SKM-1 (cell line): Measurements from ENCODE around the gene CABP5.
"Not testable (repeated sequence)": the region's sequence is repeated elsewhere in the genome, so short reads cannot be mapped to it uniquely, and the experiment has no call there.

ENCODE experiments used
- DNase-seq: peaks from one replicate; lab custom pipeline; 2025; ENCODE audit not compliant: unreplicated experiment; lab: John Stamatoyannopoulos, UW

Gene CABP5

DNA sequence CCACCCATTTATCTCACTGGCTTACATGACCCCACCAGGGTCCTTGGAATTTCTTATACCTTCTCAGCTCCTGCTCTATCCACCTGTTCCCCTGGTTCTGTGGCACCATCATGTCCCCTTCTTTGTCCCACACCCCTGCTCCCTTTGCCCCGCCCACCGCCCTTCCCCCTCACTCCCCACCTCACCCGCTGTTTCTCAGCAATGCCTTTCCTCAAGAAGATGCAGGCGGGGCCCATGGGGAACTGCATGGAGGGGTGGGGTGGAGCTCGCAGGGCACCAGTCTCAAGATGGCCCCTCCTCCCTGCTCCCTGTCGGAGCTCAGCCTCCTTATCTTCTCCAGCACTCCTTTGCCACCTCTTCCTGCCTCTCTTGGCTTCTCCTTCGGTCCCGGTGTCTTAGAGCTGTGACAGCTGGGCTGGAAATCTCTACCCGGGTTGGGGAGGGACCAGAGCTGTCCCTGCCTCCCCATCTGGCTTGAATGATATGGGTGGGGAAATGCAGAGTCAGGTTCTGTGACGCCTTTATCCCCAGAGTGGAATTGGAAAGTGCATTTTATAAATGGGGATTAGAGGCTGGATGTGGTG, at the start of gene CABP5:
CABP5 (minus strand) TSS at position 405 of the 584 bp plus-strand sequence; CDS start at position 248, 157 bp downstream.
- no peak for DNase-seq

DNA sequence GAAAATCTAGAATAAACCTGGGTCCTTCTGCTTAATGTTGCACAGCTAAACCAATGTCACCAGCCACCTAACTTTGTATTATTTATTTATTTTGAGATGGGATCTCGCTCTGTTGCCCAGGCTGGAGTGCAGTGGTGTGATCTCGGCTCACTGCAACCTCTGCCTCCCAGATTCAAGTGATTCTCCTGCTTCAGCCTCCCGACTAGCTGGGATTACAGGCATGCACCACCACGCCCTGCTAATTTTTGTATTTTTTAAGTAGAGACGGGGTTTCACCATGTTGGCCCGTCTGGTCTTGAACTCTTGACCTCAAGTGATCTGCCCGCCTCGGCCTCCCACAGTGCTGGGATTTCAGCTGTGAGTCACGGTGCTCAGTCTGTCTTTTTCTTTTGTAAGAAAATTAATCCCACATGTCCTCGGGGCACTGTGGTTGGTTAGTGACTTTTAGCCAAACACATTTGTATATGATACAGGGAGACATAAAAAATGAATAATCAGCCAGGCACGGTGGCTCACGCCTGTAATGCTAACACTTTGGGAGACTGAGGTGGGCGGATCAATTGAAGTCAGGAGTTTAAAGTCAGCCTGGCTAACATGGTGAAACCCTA, 47.3 kb upstream of the CABP5 start:
- DNase-seq: not testable (repeated sequence)

DNA sequence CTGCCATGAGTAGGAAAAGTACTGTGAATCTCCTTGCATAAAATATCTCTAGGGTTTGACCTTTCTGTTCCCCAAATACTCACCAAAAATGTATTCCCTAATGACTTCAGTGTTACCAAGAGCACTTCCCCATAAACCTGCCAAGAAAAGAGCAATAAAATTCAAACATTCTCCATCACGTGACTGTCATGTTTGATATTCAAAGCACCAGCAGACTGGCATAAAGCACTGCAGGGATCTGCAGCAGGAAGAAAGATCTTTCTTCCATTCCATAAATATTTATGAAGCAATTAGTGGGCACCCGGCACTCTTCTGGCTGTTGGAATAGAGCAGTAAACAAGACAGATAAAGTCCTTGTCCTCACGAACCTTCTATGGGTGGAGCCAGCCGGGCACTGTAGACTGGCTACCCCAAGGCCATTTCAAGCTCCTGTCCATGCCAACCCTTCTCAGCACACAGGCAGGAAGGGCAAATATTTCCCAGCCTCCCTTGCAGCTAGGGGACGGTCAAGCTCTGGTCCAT, 46.5 kb upstream of the CABP5 start:
- DNase-seq: no peak

DNA sequence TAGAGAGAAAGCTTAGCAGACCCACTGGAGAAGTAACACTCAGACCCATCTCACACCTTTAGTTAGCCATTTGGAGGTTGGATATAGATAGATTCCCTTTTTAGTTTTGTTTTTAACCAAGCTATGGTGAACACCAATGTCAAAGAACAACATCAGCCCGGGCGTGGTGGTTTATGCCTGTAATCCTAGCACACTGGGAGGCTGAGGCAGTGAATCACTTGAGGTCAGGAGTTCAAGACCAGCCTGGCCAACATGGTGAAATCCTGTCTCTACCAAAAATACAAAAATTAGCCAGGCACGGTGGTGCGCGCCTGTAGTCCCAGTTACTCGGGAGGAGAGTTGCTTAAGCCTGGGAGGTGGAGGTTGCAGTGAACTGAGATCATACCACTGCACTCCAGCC, 45.1 kb upstream of the CABP5 start:
- DNase-seq: not testable (repeated sequence)

DNA sequence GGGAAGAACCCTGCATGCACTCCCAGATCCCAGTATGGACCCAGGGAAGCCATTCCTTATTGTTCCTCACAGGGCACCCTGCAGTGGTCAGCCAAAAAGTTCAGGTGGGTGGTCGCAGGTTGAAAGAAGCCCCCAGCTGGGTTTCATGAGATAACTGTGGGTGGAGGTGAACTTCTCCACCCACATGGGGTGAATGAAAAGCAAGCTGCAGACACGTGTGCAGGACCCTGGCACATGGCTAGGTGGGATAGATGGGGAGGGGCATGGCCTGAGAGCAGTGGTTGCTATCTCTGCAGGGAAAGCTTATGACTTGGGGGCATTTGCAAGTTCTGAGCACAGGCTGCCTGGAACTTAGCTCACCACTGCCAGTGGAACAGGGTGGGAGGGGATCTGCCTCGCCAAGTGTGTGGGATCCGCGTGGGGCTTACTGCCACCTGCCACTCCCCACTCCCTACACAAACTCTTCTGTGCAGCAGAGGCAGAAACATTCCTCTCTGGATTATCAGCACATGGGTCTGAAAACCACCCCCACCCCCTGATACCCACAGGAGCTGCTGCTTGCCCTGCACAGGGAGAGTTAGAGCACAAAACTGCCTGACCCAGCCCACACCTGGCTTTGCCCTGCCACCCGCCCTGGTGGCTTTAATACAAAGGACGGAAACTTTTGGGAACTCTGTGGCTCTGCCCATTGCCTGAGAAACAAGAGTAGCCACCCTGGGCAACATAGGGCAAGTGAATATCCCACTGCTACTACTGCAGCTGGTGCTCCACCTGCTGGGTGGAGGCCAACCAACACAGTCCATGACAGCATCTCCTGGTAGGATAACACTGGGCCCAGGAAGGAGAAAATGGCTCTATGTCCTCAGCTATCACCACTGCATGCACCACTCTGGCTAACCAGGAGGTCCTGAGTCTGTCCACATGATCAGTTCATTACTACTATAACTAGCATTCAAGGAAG, 42.3 kb upstream of the CABP5 start:
- DNase-seq: no peak

DNA sequence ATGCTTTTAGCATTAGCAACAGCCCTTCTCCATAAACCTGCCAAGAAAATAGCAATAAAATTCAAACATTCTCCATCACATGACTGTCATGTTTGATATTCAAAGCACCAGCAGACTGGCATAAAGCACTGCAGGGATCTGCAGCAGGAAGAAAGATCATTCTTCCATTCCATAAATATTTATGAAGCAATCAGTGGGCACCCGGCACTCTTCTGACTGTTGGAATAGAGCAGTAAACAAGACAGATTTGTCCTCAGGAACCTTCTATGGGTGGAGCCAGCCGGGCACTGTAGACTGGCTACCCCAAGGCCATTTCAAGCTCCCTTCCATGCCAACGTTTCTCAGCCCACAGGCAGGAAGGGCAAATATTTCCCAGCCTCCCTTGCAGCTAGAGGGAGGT, 41.2 kb upstream of the CABP5 start:
- no peak for DNase-seq

DNA sequence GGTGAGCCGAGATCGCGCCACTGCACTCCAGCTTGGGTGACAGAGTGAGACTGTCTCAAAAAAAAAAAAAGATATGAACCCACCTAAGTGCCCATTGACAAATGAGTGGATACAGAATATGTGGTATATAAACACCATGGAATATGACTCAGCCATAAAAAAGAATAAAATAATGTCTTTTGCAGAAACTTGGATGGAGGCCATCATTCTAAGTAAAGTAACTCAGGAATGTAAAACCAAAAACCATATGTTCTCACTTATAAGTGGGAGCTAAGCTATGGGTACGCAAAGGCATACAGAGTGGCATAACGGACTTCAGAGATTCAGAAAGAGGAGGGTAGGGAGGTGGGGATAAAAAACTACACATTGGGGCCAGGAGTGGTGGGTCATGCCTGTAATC, 37.2 kb upstream of the CABP5 start:
- DNase-seq: no peak

DNA sequence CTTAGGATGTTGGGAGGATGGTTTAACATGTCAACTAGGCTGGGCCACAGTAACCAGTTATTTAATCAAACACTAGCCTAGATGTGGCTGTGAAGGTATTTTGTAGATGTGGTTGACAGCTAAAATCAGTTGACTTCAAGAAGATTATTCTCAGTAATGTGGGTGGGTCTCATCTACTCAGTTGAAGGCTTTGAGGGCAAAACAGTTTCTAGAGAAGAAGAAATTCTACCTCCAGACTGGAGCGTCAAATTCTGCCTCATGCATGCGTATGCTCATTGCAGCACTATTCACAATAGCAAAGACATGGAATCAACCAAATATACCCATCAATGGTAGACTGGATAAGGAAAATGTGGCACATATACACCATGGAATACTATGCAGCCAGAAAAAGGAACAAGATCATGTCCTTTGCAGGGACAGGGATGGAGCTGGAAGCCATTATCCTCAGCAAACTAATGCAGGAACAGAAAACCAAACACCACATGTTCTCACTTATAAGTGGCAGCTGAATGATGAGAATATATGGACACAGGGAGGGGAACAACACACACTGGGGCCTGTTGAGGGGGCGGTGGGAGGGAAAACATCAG, 26.4 kb upstream of the CABP5 start:
- DNase-seq: not testable (repeated sequence)

DNA sequence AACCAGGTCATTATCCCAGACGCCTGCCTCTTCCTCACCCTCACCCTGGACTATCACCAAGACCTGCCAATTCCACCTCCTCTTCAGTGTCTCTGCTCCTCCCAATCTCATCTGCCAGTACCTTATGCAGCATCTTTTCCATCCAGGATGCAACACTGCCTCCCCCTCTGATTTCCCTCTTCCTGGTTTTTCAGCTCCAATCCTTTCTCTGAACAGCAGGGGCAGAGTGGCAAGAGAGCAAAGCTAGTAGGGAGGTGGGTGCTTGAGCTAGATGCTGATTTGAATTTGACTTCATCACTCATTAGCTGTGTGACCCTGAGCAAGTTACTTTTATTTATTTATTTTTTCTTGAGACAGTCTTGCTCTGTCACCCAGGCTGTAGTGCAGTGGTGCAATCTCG, 25.6 kb upstream of the CABP5 start:
- no peak for DNase-seq

DNA sequence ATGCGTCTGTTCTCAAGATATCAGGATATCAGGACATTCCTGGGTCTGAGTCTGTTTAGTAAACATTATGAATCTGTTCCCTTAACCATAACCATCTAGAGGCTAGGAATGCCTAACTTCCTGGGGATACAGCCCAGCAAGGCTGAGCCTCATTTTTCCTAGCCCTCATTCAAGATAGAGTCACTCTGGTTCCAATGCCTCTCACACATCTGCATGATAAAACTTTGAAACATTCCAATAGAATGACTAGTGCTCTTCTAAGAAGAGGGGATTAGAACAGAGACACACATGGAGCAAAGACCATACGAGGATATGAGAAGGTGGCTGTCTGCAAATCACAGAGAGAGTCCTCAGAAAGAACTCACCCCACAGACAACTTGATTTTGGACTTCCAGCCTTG, 20.6 kb upstream of the CABP5 start:
- no peak for DNase-seq

DNA sequence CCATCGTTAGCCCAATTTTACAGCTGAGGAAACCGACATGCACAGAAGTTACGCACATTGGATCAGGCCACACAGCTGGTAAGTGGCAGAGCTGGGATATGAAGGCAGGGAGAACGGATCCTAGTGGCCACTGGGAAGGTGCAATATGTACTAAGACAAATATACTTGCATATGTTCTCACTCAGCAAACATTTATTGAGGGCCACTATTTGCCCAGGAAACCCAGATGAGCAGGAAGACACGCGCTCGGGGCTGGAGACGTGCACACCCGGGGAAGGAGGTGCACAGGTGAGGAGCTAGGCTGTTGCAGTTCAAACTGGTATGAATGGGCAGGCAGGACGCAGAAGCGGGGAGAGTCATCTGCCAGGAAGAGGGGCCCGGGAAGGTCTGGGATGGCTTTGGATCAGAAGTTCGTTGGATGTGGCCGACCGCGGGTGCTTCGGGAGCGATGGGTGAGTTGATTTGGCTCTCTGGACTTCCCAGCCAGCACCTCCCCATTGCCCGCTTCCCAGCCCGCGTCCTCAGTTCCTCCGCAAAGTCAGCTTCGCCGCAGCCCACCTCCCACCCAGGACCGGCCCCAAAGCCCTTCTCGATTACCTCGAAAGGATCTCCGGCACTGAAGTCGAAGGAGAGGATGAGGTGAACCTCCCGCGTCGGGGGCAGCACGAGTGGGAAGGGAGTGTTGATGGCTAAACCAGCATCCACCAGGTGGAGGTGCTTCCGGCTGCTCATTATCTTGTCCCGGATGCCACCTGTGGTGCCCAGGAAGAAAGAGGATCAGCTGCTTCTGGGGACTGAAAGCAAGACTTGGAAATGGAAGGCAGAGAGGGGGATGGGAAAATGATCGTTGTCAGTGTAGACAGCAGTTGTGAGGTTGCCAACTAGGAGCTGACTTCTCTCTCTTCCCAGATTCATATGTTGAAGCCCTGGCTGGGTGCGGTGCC, 17.8 kb upstream of the CABP5 start:
- DNase-seq: no peak

DNA sequence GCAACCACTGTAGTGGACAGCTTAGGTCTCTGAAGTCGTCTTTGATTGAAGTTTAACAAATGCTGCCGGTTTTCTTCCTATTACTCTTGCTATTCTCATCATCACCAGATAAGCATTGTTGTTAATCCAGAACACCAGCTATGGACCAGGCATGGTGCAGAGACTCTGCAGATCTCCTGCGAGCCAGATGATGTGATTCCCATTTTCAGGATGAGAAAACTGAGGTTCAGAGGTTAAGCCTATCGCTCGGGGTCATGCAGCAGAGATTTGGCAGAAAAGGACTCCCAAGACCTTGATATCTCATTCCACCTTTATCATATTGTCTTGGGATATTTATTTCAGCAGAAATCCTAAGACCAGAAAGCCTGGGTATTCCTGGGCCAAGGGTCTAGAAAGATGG, 16.5 kb upstream of the CABP5 start:
- DNase-seq: no peak

DNA sequence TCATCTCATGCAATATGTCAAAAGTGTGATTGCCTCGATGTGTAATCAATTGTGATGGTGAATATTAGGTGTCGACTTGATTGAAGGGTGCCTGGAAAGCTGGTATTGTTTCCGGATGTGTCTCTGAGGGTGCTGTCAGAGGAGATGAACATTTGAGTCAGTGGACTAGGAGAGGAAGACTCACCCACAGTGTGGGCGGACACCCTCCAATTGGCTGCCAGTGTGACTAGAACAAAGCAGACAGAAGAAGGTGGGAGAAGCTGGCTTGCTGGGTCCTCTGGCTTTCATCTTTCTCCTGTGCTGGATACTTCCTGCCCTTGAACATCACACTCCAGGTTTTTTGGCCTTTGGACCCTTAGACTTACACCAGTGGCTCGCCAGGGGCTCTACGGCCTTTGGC, 15.5 kb upstream of the CABP5 start:
- no peak for DNase-seq

DNA sequence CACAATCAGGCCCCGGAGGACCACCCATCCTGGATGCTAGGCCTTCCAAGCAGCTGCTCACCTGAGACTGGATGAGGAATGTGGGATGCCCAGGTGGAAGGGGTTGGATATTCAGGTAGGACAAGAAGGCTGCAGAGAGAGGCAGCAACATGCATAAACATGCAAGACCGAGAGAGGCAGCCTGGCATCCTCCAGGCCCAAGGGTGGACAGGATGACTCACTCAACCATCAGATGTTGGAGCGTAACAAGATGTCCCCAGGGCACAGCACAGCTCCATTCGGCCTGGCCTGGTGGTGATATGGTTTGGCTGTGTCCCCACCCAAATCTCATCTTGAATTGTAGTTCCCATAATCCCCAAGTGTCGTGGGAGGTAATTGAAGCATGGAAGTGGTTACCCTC, 10.0 kb upstream of the CABP5 start:
- no peak for DNase-seq

DNA sequence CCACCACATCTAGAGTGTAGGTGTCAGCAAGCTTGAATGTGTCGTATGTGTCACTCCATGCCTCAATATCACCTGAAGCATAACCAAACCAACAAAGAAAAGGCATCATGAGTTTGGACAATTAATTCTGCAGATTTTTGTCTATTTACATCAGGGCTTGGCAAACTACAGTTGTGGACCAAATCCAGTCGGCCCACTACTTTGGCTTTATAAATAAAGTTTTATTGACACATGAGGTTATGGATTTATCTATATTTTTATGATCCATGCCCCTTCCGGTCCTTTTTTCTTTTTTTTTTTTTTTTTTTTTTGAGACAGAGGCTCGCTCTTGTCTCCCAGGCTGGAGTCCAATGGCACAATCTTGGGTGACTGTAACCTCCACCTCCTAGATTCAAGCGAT, 9.2 kb upstream of the CABP5 start:
- DNase-seq: no peak

DNA sequence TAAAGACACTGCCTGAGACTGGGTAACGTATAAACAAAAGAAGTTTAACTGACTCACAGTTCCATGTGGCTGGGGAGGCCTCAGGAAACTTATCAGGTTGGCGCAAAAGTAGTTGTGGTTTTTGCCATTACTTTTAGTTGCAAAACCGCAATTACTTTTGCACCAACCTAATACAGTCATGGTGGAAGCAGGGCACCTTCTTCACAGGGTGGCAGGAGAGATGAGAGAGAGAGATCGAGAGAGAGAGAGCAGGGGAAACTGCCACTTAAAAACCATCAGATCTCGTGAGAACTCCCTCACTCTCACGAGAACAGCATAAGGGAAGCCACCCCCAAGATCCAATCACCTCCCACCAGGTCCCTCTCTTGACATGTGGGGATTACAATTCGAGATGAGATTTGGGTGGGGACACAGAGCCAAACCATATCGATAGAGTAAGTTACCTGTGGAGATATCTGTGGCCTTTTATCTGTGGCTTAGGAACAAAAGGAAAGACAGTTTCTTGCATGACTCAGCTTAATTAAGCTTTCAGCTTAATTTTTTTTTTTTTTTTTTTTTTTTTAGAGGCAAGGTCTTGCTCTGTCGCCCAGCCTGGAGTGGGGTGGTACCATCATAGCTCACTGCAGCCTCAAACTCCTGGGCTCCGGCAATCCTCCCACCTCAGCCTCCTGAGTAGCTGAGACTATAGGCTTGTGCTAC, 7.6 kb upstream of the CABP5 start:
- no peak for DNase-seq

DNA sequence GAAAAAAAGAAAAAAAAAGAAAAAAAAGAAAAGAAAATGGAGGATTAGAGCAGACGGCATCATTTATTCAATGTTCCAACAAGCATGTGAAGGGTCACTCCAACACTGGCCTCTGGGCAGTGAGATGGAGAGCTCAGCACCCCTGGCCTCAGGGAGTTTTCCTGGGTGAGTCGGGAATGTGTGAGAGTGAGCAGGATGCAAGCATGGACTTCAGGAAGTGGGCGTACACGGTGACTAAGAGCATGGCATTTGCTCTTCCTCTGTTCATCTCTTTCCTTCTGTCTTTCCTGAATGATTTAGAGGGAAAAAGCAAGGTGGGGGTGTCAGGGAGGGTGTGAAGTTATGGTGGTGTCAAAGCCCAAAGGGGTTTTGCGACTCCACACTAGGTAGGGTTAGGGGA, 682 bp upstream of the CABP5 start:
- DNase-seq: no peak

DNA sequence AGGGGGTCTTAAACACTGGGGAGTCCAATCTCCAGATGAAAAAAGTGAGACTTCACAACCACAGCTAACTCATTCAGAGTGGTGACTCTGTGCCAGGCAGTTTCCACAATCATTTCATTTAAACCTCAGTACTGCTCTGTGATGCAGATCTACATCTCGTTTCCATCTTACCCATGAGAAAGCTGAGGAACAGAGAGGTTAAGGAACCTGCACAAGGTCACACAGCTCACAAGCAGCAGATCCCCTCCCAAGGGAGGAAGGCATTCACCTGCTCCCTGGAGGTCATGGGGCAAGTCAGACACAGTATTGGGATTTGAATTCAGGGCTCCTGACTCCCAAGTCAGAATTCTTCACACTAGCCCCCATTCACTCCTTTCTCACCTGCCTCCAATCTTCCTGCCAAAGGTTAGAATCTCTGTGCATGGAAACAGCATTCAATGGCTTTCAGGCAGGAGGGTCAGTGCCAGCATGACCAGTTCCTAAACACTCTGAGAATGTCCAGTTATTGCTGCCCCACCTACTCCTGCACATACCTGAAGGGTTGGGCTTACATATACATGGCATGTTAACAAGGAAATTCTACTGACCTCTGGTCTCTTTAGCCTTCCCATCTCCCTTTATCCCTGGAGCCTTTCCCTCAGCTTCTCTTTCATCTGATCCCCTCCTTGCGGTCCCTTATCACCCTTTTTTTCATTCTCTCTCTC, 1.9 kb downstream of the CABP5 start:
- DNase-seq: no peak

DNA sequence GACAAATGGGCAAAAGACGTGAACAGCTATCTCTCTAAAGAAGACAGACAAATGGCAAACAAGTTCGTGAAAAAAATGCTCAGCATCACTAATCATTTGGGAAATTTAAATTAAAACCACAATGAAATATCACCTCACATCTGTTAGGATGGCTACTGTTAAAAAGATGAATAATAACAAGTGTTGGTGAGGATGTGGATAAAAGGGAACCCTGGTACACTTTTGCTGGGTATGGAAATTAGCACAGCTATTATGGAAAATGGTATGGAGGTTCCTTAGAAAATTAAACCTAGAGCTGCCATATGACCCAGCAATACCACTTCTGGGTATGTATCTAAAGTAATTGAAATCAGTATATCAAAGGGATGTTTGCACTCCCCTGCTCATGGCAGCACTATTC, 7.1 kb downstream of the CABP5 start:
- DNase-seq: no peak
